Measurements from ENCODE around the gene AP5Z1. TPM values are rescaled to one million over a fixed set of nuclear protein-coding genes. Genes with fewer than 3 reads are reported as not detected.

Gene AP5Z1
- polyA plus RNA-seq, 2 of the 4 experiments (the other 2 are of a cell fraction), result 6.8 to 21.8 TPM

DNA sequence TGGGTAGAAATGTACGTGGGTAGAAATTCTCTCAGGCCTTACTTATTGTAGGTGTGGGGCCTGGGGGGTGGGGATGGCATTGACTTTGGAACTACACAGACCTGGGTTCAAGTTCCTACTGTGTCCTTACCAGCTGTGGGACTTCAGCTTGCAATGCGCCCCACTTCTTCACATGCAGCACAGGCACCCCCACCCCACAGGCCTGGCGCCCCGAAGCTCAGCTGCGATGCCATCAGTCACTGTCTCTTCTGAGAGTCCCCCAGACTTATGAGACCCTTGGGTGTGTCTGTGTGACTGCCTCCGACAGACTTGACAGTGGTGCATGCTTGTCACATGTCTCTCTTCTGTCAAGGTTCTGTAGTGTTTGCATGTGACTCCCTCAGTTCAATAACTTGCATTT, 3.1 kb upstream of the AP5Z1 start (continued):
- TF ChIP-seq, protein P1, sequence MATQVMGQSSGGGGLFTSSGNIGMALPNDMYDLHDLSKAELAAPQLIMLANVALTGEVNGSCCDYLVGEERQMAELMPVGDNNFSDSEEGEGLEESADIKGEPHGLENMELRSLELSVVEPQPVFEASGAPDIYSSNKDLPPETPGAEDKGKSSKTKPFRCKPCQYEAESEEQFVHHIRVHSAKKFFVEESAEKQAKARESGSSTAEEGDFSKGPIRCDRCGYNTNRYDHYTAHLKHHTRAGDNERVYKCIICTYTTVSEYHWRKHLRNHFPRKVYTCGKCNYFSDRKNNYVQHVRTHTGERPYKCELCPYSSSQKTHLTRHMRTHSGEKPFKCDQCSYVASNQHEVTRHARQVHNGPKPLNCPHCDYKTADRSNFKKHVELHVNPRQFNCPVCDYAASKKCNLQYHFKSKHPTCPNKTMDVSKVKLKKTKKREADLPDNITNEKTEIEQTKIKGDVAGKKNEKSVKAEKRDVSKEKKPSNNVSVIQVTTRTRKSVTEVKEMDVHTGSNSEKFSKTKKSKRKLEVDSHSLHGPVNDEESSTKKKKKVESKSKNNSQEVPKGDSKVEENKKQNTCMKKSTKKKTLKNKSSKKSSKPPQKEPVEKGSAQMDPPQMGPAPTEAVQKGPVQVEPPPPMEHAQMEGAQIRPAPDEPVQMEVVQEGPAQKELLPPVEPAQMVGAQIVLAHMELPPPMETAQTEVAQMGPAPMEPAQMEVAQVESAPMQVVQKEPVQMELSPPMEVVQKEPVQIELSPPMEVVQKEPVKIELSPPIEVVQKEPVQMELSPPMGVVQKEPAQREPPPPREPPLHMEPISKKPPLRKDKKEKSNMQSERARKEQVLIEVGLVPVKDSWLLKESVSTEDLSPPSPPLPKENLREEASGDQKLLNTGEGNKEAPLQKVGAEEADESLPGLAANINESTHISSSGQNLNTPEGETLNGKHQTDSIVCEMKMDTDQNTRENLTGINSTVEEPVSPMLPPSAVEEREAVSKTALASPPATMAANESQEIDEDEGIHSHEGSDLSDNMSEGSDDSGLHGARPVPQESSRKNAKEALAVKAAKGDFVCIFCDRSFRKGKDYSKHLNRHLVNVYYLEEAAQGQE (IDR thresholded peaks at IDR 0.05), result no peak
- TF ChIP-seq FOSL2 (IDR thresholded peaks at IDR 0.05), result no peak
- TF ChIP-seq FOSL2 (CRISPR knock-in tag; IDR thresholded peaks at IDR 0.05), result no peak
- no peak for TF ChIP-seq CHD4 (IDR thresholded peaks at IDR 0.05; ENCODE audit: borderline replicate concordance)
- no peak for TF ChIP-seq RAD21 (conservative IDR thresholded peaks at IDR 0.05 in 1 of 2, IDR thresholded peaks at IDR 0.05 in 1 of 2)
- no peak for TF ChIP-seq TP53 (CRISPR knock-in tag; IDR thresholded peaks at IDR 0.05)

DNA sequence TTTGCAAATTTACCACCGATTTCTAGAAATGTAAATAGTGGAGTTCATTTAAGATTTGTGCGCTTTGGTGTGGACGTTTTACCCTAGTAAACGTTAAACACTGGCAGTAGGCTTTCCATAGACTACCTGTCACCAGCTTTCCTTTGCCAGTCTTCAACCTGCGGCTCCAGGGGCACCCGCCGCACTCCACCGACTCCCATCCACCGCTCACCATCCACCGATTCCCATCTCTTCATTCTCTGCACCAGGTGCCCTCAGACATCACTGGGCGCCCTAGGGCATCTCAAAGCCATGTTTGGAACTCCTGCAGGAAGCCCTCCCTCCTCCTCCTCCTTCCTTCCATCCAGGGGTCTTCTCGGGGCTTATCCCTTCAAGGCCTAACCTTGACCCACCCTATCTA, 1.4 kb upstream of the AP5Z1 start:
- 87% methylated on average over 12 of the region's 12 CpGs for WGBS (ENCODE audit: missing lambda C conversion rate)
- Histone ChIP-seq H3K4me3 (no peak overlapping the region), H3K4me1 (peaks cover 18% of the 10 kb centered on the region; the same call in 1 of the 3 replicates), H3K9me3 (no peaks in the 10 kb centered on the region), H3K4me2 (peak overlapping the region; percentile 95), H3K27ac (peak overlapping the region in 1 of 2 experiments; percentile 87; a peak in 3 of 6 replicates)
- no peak for TF ChIP-seq FOXS1 (CRISPR knock-in tag; IDR thresholded peaks at IDR 0.05)
- TF ChIP-seq, protein P2, sequence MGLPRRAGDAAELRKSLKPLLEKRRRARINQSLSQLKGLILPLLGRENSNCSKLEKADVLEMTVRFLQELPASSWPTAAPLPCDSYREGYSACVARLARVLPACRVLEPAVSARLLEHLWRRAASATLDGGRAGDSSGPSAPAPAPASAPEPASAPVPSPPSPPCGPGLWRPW (IDR thresholded peaks at IDR 0.05), result no peak
- TF ChIP-seq MAFK (IDR thresholded peaks at IDR 0.05; ENCODE audit: partially characterized antibody), result no peak
- no peak for TF ChIP-seq ZNF302 (CRISPR knock-in tag; IDR thresholded peaks at IDR 0.05)
- FAIRE-seq (no peak), DNase-seq (ENCODE audit: low read depth in 1 of 2, low spot score in 1 of 2) (no peak), ATAC-seq (no peak)
- ChIA-PET CTCF (interaction anchor here (0.6 to 1.7 kb wide), 5 partner anchors 11 to 1788 kb away, joined by 3 to 5 read pairs (median 3); no protein-coding TSS in a partner anchor), POLR2A (no interaction called here)

DNA sequence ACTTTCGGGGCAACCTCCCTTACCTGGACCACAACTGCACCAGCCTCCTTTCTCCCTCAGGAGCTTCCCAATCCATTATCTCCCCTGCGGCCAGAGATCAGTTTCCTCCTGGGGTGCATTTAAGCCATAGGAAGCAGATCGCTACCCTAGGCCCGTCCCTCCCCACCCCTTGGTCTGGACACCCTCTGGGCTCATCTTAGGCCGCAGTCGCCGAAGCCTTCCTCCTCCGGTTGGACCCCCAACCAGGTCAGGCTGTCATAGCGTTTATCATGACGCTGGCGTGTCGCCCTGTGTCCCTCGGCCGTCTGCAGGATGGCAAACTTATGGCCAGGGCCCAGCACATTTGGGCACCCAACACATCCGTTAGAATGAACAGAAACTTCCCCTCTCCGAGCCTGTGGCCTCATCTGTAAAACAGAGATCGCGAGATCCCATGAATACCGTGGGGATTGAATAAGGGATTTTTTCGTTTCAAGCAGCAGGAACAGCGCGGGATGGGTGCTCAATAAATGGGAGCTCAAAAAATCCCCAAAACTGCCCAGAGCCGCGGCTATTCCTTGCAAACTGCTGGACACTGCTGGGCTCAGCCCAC, 669 bp upstream of the AP5Z1 start:
- Histone ChIP-seq H3K4me2 (peak overlapping the region; percentile 95), H3K27ac (peak overlapping the region; percentile 87 to 92), H3K9me3 (no peaks in the 10 kb centered on the region), H3K4me3 (peak overlapping the region; percentile 77), H3K4me1 (peaks cover 18% of the 10 kb centered on the region; the same call in 1 of the 3 replicates)
- ChIA-PET POLR2A (interaction anchor here (0.6 to 1.9 kb wide), 9 partner anchors 10 to 495 kb away, joined by 3 to 17 read pairs (median 4); no protein-coding TSS in a partner anchor), CTCF (interaction anchor here (0.6 to 1.7 kb wide), 6 partner anchors 20 to 1453 kb away, joined by 3 to 6 read pairs (median 4); no protein-coding TSS in a partner anchor)
- DNase-seq (ENCODE audit: low read depth in 1 of 2, low spot score in 1 of 2), result peak in 1 of 2 experiments; percentile 69
- TF ChIP-seq, protein P3, sequence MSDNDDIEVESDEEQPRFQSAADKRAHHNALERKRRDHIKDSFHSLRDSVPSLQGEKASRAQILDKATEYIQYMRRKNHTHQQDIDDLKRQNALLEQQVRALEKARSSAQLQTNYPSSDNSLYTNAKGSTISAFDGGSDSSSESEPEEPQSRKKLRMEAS (IDR thresholded peaks at IDR 0.05), result no peak
- TF ChIP-seq CHD2 (IDR thresholded peaks at IDR 0.05; ENCODE audit: low read length, partially characterized antibody), result peak; percentile 83
- TF ChIP-seq, protein P1 (IDR thresholded peaks at IDR 0.05), result peak; percentile 77
- 17% methylated on average over 13 of the region's 24 CpGs for WGBS (ENCODE audit: missing lambda C conversion rate)
- ATAC-seq, result peak; percentile 63 to 74
- no peak for FAIRE-seq
